Heart right ventricle (tissue), 16 donors: ENCODE data around the gene PRPF6. TPM values are rescaled to one million over a fixed set of nuclear protein-coding genes. Genes with fewer than 3 reads are reported as not detected.
"Not testable (repeated sequence)": the region's sequence is repeated elsewhere in the genome, so short reads cannot be mapped to it uniquely, and the experiment has no call there.

Experiments
- ATAC-seq, 8 donors: fragments of 200-7000 bp; cut with Tn5 transposase; one replicate each; pipeline ENCODE4 v1.9.1; 2020; ENCODE audit warnings: mild to moderate bottlenecking in 8 of 8, moderate library complexity in 8 of 8, moderate number of reproducible peaks in 1 of 8
- DNase-seq, 2 donors: peaks; one replicate each; pipeline ENCODE4 v3.0.0-alpha.2; 2020
- H3K27ac ChIP-seq, 10 donors: fragments of 200-600 bp; sonication (generic) in 2 of 10; one replicate each; pipeline versions ENCODE4 v1.5.0 to v1.8.0; 2020 to 2022; ENCODE audit warnings: mild to moderate bottlenecking in 3 of 10
- H3K27me3 ChIP-seq, 7 donors: fragments of 200-600 bp; one replicate each; pipeline ENCODE4 v1.8.0; 2021 to 2022; ENCODE audit warnings: mild to moderate bottlenecking in 2 of 7
- H3K36me3 ChIP-seq, 9 donors: fragments of 200-600 bp; sonication (generic) in 1 of 9; one replicate each; pipeline versions ENCODE4 v1.5.0 to v1.8.0; 2020 to 2022; ENCODE audit warnings: mild to moderate bottlenecking in 2 of 9
- H3K4me1 ChIP-seq, 9 donors: fragments of 200-600 bp; sonication (generic) in 1 of 9; one replicate each; pipeline versions ENCODE4 v1.5.0 to v1.8.0; 2020 to 2022; ENCODE audit warnings: mild to moderate bottlenecking in 4 of 9
- H3K4me3 ChIP-seq, 10 donors: fragments of 200-600 bp; sonication (generic) in 2 of 10; one replicate each; pipeline versions ENCODE4 v1.5.0 to v1.8.0; 2020 to 2022; ENCODE audit warnings: mild to moderate bottlenecking in 7 of 10, moderate library complexity in 2 of 10
- H3K9me3 ChIP-seq, 11 donors: fragments of 200-600 bp in 10 of 11; sonication (generic) in 2 of 11; one replicate each; pipeline versions ENCODE4 v1.5.0 to v1.8.0; 2013 to 2022; ENCODE audit warnings: mild to moderate bottlenecking in 2 of 11, control low read depth in 1 of 11, moderate library complexity in 1 of 11
- WGBS, 2 donors: extraction: QIAGEN DNeasy Blood & Tissue Kit; methylation state at CpG; one replicate each; pipeline ENCODE4 v1.1.7; 2013; ENCODE audit warnings: inconsistent platforms in 1 of 2; 5-methylcytosine and 5-hydroxymethylcytosine counted together
- intact Hi-C, 10 donors: fragments of 100-400 bp; cut with DNase I; formaldehyde crosslinking; loops; one replicate each; pipeline versions ENCODE4 v1.11.1 to v1.14.2; 2022
- polyA plus RNA-seq, 2 donors: library from polyadenylated mRNA; stranded (reverse); fragments of 200-250 nt; gene quantifications; one replicate each; pipeline ENCODE4 v1.2.3, GENCODE V29; 2013
- total RNA-seq, 10 donors: library from RNA; stranded (reverse); fragmentation: NEBNext Ultra II Directional in 3 of 10; extraction: Animal tissue kit (Norgen Biotek cat#: 25700) in 3 of 10; gene quantifications; one replicate each; pipeline versions ENCODE4 v1.2.1 to v1.2.4, GENCODE V29; 2021 to 2023
- TF ChIP-seq, protein P1 (sequence below), 9 donors: fragments of 200-600 bp; sonication (generic) in 2 of 9; IDR thresholded peaks; one replicate each; pipeline versions ENCODE4 v1.5.0 to v1.8.0; 2021 to 2022; ENCODE audit warnings: antibody characterized with exemption in 9 of 9, mild to moderate bottlenecking in 5 of 9, moderate library complexity in 1 of 9
- donor health status: Arrhythmogenic right ventricular cardiomyopathy.
- donor health status: ischemic (EF 13 %, LVEDD 7.1; RV severe dilation, severe dysfunction).
- donor health status: healthy with polysubstance abuse.
- donor health status: DM: no; HTN: yes; CAD: no.
- donor health status: DM: no; HTN: no; CAD: no.
- donor health status: ischemic (EF 25% LVEDD 6.9; RV normal size, moderate dysfunction).
- donor health status: ischemic (EF 25% LVEDD 5.7; RV mildly dilated, moderate dysfunction).
- donor health status: healthy.
- donor health status: DM: yes; HTN: yes; CAD: no.
- donor health status: Ischemic cardiomyopathy.
- donor health status: ischemic (EF 35%, LVEDD 5.7; RV mildly dilated, moderate dysfunction).
- donor health status: nonischemic (EF 11% LVEDD 7.7; RV severe dilation, severe dysfunction).
- donor health status: DM: yes; HTN: yes; CAD: no.
- donor health status: PGD.
- donor health status: ischemic (EF 29% LVEDD 5.4; RV normal size, mild dysfunction).
- donor health status: nonischemic (EF 23%, LVEDD 6.1; RV moderate dilation, normal function).

Gene PRPF6
- total and polyA plus RNA-seq, 12 donors: 27.8 to 53.6 (median 48.1) TPM

- Histone ChIP-seq H3K27me3 (no peaks in the 10 kb centered on the region), H3K4me3 (no peak overlapping the region), H3K36me3 (peaks cover 0 to 51% (median 19%) of the 10 kb centered on the region in 9 donors), H3K4me1 (peaks cover 13 to 34% (median 29%) of the 10 kb centered on the region in 9 donors), H3K27ac (no peak overlapping the region), H3K9me3 (no peaks in the 10 kb centered on the region)
- TF ChIP-seq, protein P1, sequence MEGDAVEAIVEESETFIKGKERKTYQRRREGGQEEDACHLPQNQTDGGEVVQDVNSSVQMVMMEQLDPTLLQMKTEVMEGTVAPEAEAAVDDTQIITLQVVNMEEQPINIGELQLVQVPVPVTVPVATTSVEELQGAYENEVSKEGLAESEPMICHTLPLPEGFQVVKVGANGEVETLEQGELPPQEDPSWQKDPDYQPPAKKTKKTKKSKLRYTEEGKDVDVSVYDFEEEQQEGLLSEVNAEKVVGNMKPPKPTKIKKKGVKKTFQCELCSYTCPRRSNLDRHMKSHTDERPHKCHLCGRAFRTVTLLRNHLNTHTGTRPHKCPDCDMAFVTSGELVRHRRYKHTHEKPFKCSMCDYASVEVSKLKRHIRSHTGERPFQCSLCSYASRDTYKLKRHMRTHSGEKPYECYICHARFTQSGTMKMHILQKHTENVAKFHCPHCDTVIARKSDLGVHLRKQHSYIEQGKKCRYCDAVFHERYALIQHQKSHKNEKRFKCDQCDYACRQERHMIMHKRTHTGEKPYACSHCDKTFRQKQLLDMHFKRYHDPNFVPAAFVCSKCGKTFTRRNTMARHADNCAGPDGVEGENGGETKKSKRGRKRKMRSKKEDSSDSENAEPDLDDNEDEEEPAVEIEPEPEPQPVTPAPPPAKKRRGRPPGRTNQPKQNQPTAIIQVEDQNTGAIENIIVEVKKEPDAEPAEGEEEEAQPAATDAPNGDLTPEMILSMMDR (IDR thresholded peaks at IDR 0.05): no peak
- ATAC-seq: no peak
- intact Hi-C loops: loop anchor here in 2 of 10 donors (5.0 kb wide), 2 partner anchors 62 to 407 kb away; partner anchors contain the start of genes DNAJC5 (in 1 of the 2) and FNDC11 (in 1 of the 2)
- DNase-seq: no peak
- 85 to 91% methylated on average over 10 of the region's 10 CpGs for WGBS, 2 donors
Observed at GRCh38 chr20:63958964-63959698, 21.8 kb upstream of the PRPF6 start.

- intact Hi-C loops: loop anchor here in 2 of 10 donors (5.0 kb wide), 2 partner anchors 62 to 407 kb away; partner anchors contain the start of genes DNAJC5 (in 1 of the 2) and FNDC11 (in 1 of the 2)
- DNase-seq: peak in 1 of 2 donors; percentile 12
Observed at GRCh38 chr20:63959699-63960075, 21.2 kb upstream of the PRPF6 start.

GRCh38 chr20:63960654-63961621 is 20.0 kb upstream of the PRPF6 start:
- intact Hi-C loops, H3K9me3 ChIP-seq, H3K4me3 ChIP-seq, H3K27ac ChIP-seq, ATAC-seq, H3K27me3 ChIP-seq: not testable (repeated sequence)
- peaks cover 5 to 18% (median 14%) of the 10 kb centered on the region in 9 donors for H3K4me1 ChIP-seq
- 93 to 95% methylated on average over 15 of the region's 15 CpGs for WGBS, 2 donors
- peaks cover 0 to 56% (median 19%) of the 10 kb centered on the region in 9 donors for H3K36me3 ChIP-seq
- DNase-seq: peak in 1 of 2 donors; percentile 4

More at GRCh38 chr20:63959699-63960075, 21.2 kb upstream of the PRPF6 start:
- peaks cover 0 to 56% (median 19%) of the 10 kb centered on the region in 9 donors for H3K36me3 ChIP-seq
- TF ChIP-seq, protein P1 (IDR thresholded peaks at IDR 0.05): no peak
- no peaks in the 10 kb centered on the region for H3K27me3 ChIP-seq
- ATAC-seq: no peak
- H3K4me1 ChIP-seq: peaks cover 8 to 28% (median 24%) of the 10 kb centered on the region in 9 donors
- H3K4me3 ChIP-seq: no peak overlapping the region
- H3K9me3 ChIP-seq: no peaks in the 10 kb centered on the region
- no peak overlapping the region for H3K27ac ChIP-seq
- 89 to 93% methylated on average over 17 of the region's 17 CpGs for WGBS, 2 donors

- Histone ChIP-seq H3K9me3 (no peaks in the 10 kb centered on the region), H3K27ac (no peak overlapping the region), H3K4me1 (peaks cover 3 to 15% (median 11%) of the 10 kb centered on the region in 9 donors), H3K27me3 (no peaks in the 10 kb centered on the region), H3K4me3 (no peak overlapping the region), H3K36me3 (peaks cover 0 to 65% (median 24%) of the 10 kb centered on the region in 9 donors)
- TF ChIP-seq, protein P1 (IDR thresholded peaks at IDR 0.05): no peak
- DNase-seq (no peak), ATAC-seq (no peak)
- WGBS, 2 donors: 91 to 93% methylated on average over 26 of the region's 26 CpGs
- intact Hi-C loops: no loop called here
Observed at GRCh38 chr20:63961664-63962425, 19.1 kb upstream of the PRPF6 start.
